NCI-H748 treated with DMSO at 0.1 percent for 48 hours (cell line): Measurements from ENCODE around the gene PKN3.
A peak's percentile ranks its signal among the peaks of the same experiment; 100 is the strongest.

Experiments used
- DNase-seq: peaks from one replicate; lab custom pipeline; 2025; lab: John Stamatoyannopoulos, UW

Gene PKN3

GRCh38 chr9:128716581-128717254 is 14.4 kb downstream of the PKN3 start:
- DNase-seq = no peak

- DNase-seq = no peak
These were observed 15.7 kb downstream of the PKN3 start for GRCh38 chr9:128718047-128718446.

GRCh38 chr9:128718475-128718874 is 16.2 kb downstream of the PKN3 start:
- DNase-seq = no peak

GRCh38 chr9:128719919-128720605 is 17.8 kb downstream of the PKN3 start:
- no peak for DNase-seq

GRCh38 chr9:128720841-128721486 is 18.7 kb downstream of the PKN3 start:
- DNase-seq = no peak

GRCh38 chr9:128721487-128722010 is 19.2 kb downstream of the PKN3 start:
- no peak for DNase-seq

- no peak for DNase-seq
These were observed 20.4 kb downstream of the PKN3 start for GRCh38 chr9:128722380-128723351.

GRCh38 chr9:128723352-128723865 is 21.1 kb downstream of the PKN3 start:
- no peak for DNase-seq

GRCh38 chr9:128723866-128724743 is 21.8 kb downstream of the PKN3 start, which contains the start of gene ZDHHC12:
Gene ZDHHC12, minus strand, starts transcription at chr9:128724127. Its CDS starts 34 bp downstream, at chr9:128724093.
- DNase-seq = peak; percentile 96

GRCh38 chr9:128724744-128725211 is 22.5 kb downstream of the PKN3 start:
- DNase-seq = peak; percentile 88

- DNase-seq = no peak
These were observed 25.4 kb downstream of the PKN3 start for GRCh38 chr9:128727640-128728248.

GRCh38 chr9:128728298-128728697 is 26.0 kb downstream of the PKN3 start:
- DNase-seq = no peak

GRCh38 chr9:128729302-128729701 is 27.0 kb downstream of the PKN3 start:
- DNase-seq = no peak

GRCh38 chr9:128729766-128730517 is 27.6 kb downstream of the PKN3 start:
- no peak for DNase-seq

GRCh38 chr9:128731093-128731492 is 28.8 kb downstream of the PKN3 start:
- no peak for DNase-seq

GRCh38 chr9:128731691-128732090 is 29.4 kb downstream of the PKN3 start:
- DNase-seq = no peak

GRCh38 chr9:128732576-128732975 is 30.3 kb downstream of the PKN3 start:
- DNase-seq = no peak

GRCh38 chr9:128733256-128733655 is 31.0 kb downstream of the PKN3 start:
- peak; percentile 88 for DNase-seq

- DNase-seq = no peak
These were observed 33.1 kb downstream of the PKN3 start for GRCh38 chr9:128735373-128735772.
